Psoas muscle (tissue), 8 donors: ENCODE measurements around the gene SEPHS1. TPM values are rescaled to one million over a fixed set of nuclear protein-coding genes. Genes with fewer than 3 reads are reported as not detected.

Source experiments
- ATAC-seq, 4 donors: fragments of 200-7000 bp; cut with Tn5 transposase; one replicate each; pipeline ENCODE4 v1.9.1; 2020; ENCODE audit warnings: moderate library complexity in 3 of 4, mild to moderate bottlenecking in 2 of 4
- DNase-seq, 2 donors: peaks; one replicate each; pipeline ENCODE4 v3.0.0-alpha.2; 2020
- H3K27ac ChIP-seq: fragments of 200-600 bp; one replicate; pipeline ENCODE4 v1.8.0; 2022
- H3K27me3 ChIP-seq, 3 donors: fragments of 200-600 bp in 1 of 3; one replicate each; pipeline versions ENCODE4 v1.6.1 to v1.8.0; 2013 to 2022; ENCODE audit warnings: low read length in 2 of 3, mild to moderate bottlenecking in 2 of 3, moderate library complexity in 1 of 3; ENCODE audit not compliant: insufficient read depth in 3 of 3
- H3K36me3 ChIP-seq, 2 donors: fragments of 200-600 bp in 1 of 2; one replicate each; pipeline versions ENCODE4 v1.6.1 to v1.8.0; 2013 to 2022; ENCODE audit warnings: low read depth in 1 of 2, mild to moderate bottlenecking in 1 of 2, moderate library complexity in 1 of 2; ENCODE audit not compliant: insufficient read depth in 1 of 2
- H3K4me1 ChIP-seq: fragments of 200-600 bp; one replicate; pipeline ENCODE4 v1.8.0; 2022
- H3K4me3 ChIP-seq: fragments of 200-600 bp; one replicate; pipeline ENCODE4 v1.8.0; 2022; ENCODE audit warnings: mild to moderate bottlenecking
- H3K9me3 ChIP-seq: fragments of 200-600 bp; one replicate; pipeline ENCODE4 v1.8.0; 2022
- CTCF ChIP-seq: fragments of 200-600 bp; IDR thresholded peaks from one replicate; pipeline ENCODE4 v1.8.0; 2022; ENCODE audit warnings: antibody characterized with exemption
- WGBS, 3 donors: extraction: QIAGEN DNeasy Blood & Tissue Kit; methylation state at CpG; one replicate each; pipeline versions ENCODE4 v1.1.6 to v1.1.7; 2013; 5-methylcytosine and 5-hydroxymethylcytosine counted together
- intact Hi-C, 2 donors: fragments of 100-400 bp; cut with DNase I; formaldehyde crosslinking; loops; one replicate each; pipeline versions ENCODE4 v1.11.0 to v1.14.2; 2022
- polyA plus RNA-seq, 3 donors: library from polyadenylated mRNA; stranded (reverse); fragments of 200-250 nt; gene quantifications; one replicate each; pipeline ENCODE4 v1.2.3, GENCODE V29; 2013
- total RNA-seq, 4 donors: library from RNA; stranded (reverse); fragmentation: NEBNext Ultra II Directional in 2 of 4; extraction: Animal tissue kit (Norgen Biotek cat#: 25700) in 2 of 4; gene quantifications; one replicate each; pipeline versions ENCODE4 v1.2.1 to v1.2.4, GENCODE V29; 2021 to 2023
- donor health status: healthy with polysubstance abuse.
- donor health status: DM: no; HTN: no; CAD: no; lungs with moderate emphysema.
- donor health status: Bipolar disorder and iron deficiency.
- donor health status: healthy.
- donor health status: DM: yes; HTN: yes; CAD: no.
- donor health status: DM: no; HTN: no; CAD: no.
- donor health status: DM: no; HTN: no; CAD: no.
- donor health status: DM: yes; HTN: yes; CAD: no.

Gene SEPHS1
- total and polyA plus RNA-seq, 7 donors, result 25.1 to 61.0 (median 27.1) TPM

GRCh38 chr10:13268841-13269240, 79.3 kb downstream of the SEPHS1 start:
- Histone ChIP-seq H3K4me1 (peaks cover 15% of the 10 kb centered on the region), H3K27me3 (no peaks in the 10 kb centered on the region), H3K9me3 (no peaks in the 10 kb centered on the region), H3K27ac (no peak overlapping the region), H3K4me3 (no peak overlapping the region), H3K36me3 (no peaks in the 10 kb centered on the region)
- DNase-seq, result no peak
- intact Hi-C loops, result no loop called here
- TF ChIP-seq CTCF, result no peak
- ATAC-seq, result no peak
- 36 to 69% (median 43%) methylated on average over 3 of the region's 3 CpGs for WGBS, 3 donors

GRCh38 chr10:13268310-13268709, 79.8 kb downstream of the SEPHS1 start:
- Histone ChIP-seq H3K9me3 (no peaks in the 10 kb centered on the region), H3K27me3 (no peaks in the 10 kb centered on the region), H3K4me1 (peaks cover 14% of the 10 kb centered on the region), H3K27ac (no peak overlapping the region), H3K36me3 (no peaks in the 10 kb centered on the region), H3K4me3 (no peak overlapping the region)
- no peak for DNase-seq
- ATAC-seq, result no peak
- TF ChIP-seq CTCF, result no peak
- intact Hi-C loops, result no loop called here
- WGBS, 3 donors, result 72 to 98% (median 72%) methylated on average over 4 of the region's 4 CpGs

Other genes starting within 250 kb of the SEPHS1 start
- 100 to 1,000 TPM; 178 to 561 (median 312) TPM for gene OPTN, start 248.1 kb downstream of the SEPHS1 start, total RNA-seq
- 100 to 1,000 TPM; 113 to 523 (median 518) TPM for gene OPTN, start 248.1 kb downstream of the SEPHS1 start, polyA plus RNA-seq
- gene MCM10, start 186.7 kb downstream of the SEPHS1 start, total RNA-seq, result under 1 TPM in 3 of 4 donors, not detected in 1; 0.10 to 0.83 (median 0.32) TPM
- gene MCM10, start 186.7 kb downstream of the SEPHS1 start, polyA plus RNA-seq, result under 1 TPM; 0.07 to 0.21 (median 0.14) TPM
- not detected for gene UCMA, start 113.9 kb downstream of the SEPHS1 start, total RNA-seq
- gene UCMA, start 113.9 kb downstream of the SEPHS1 start, polyA plus RNA-seq, result under 1 TPM in 1 of 3 donors, not detected in 2; 0.04 TPM
- 100 to 1,000 TPM; 129 to 210 (median 183) TPM for gene PHYH, start 48.2 kb downstream of the SEPHS1 start, total RNA-seq
- gene PHYH, start 48.2 kb downstream of the SEPHS1 start, polyA plus RNA-seq, result 100 to 1,000 TPM in 2 of 3 donors, 10 to 100 TPM in 1; 99.3 to 237 (median 221) TPM
- 10 to 100 TPM; 16.3 to 27.6 (median 23.6) TPM for gene BEND7, start 180.7 kb upstream of the SEPHS1 start, total RNA-seq
- 10 to 100 TPM in 2 of 3 donors, 1 to 10 TPM in 1; 6.1 to 21.6 (median 16.1) TPM for gene BEND7, start 180.7 kb upstream of the SEPHS1 start, polyA plus RNA-seq
- gene PRPF18, start 238.7 kb upstream of the SEPHS1 start, total RNA-seq, result 10 to 100 TPM; 16.9 to 22.5 (median 20.2) TPM
- 10 to 100 TPM; 15.1 to 26.4 (median 15.8) TPM for gene PRPF18, start 238.7 kb upstream of the SEPHS1 start, polyA plus RNA-seq